ENCODE results near the gene MANEAL. TPM values are rescaled to one million over a fixed set of nuclear protein-coding genes. Genes with fewer than 3 reads are reported as not detected.

Gene MANEAL
- total and polyA plus RNA-seq, 2 of the 13 experiments (the other 11 are each of a cell fraction or from before 2014, with no cell fraction given): 20.8 to 26.4 TPM

DNA sequence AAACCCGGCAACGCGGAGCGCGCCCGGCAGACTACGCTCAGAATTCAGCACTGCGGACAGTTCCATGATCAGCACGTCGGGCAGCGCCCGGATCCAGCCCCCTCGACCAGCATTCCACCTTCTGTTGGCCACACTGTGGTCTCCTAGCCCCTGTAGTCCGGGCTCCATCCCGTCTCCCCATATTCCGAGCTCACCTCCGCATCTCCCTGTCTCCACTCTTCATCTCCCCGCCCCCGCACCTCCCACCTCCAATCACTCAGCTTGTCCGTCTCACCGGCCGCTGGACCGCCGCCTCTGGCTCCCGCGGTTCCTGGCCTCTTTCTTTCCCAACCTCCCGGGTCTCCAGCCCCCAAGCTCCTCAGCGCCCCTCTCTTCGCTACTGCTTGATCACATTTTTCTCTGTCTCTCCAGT lies 29.2 kb upstream of the MANEAL start (continued):
- TF ChIP-seq RBFOX2 (IDR thresholded peaks at IDR 0.05; ENCODE audit: low read depth, low read length) (no peak), CAMTA2 (CRISPR knock-in tag; IDR thresholded peaks at IDR 0.05; ENCODE audit: borderline replicate concordance) (peak; percentile 99; the same call in 1 of the 2 replicates), ZNF501 (CRISPR knock-in tag; IDR thresholded peaks at IDR 0.05) (peak; percentile 54; the same call in 1 of the 2 replicates), ARNT2 (CRISPR knock-in tag; IDR thresholded peaks at IDR 0.05; ENCODE audit: low read depth) (peak; percentile 96), SUZ12 (IDR thresholded peaks at IDR 0.05; ENCODE audit: low read depth, low read length) (no peak), GFI1 (CRISPR knock-in tag; IDR thresholded peaks at IDR 0.05; ENCODE audit: borderline replicate concordance) (peak; percentile 71; the same call in 1 of the 2 replicates), TP53 (CRISPR knock-in tag; conservative IDR thresholded peaks at IDR 0.05) (peak; percentile 97), GPN1 (CRISPR knock-in tag; IDR thresholded peaks at IDR 0.05; ENCODE audit: borderline replicate concordance) (peak; percentile 99), ZNF124 (CRISPR knock-in tag; IDR thresholded peaks at IDR 0.05) (peak; percentile 99), ZNF253 (CRISPR knock-in tag; IDR thresholded peaks at IDR 0.05; ENCODE audit: borderline replicate concordance) (peak; percentile 97), RFXAP (CRISPR knock-in tag; IDR thresholded peaks at IDR 0.05; ENCODE audit: borderline replicate concordance) (peak; percentile 97), IKZF1 (IDR thresholded peaks at IDR 0.05) (no peak), ZNF234 (CRISPR knock-in tag; conservative IDR thresholded peaks at IDR 0.05) (peak; percentile 98), ZNF205 (CRISPR knock-in tag; IDR thresholded peaks at IDR 0.05) (peak; percentile 97), THAP11 (CRISPR knock-in tag; IDR thresholded peaks at IDR 0.05) (peak; percentile 84), ZBTB3 (CRISPR knock-in tag; IDR thresholded peaks at IDR 0.05; ENCODE audit: borderline replicate concordance, low read depth) (peak; percentile 85; the same call in 1 of the 2 replicates), ZNF720 (CRISPR knock-in tag; IDR thresholded peaks at IDR 0.05) (peak; percentile 99), GABPB1 (CRISPR knock-in tag; IDR thresholded peaks at IDR 0.05) (peak; percentile 70), KLF9 (CRISPR knock-in tag; IDR thresholded peaks at IDR 0.05; ENCODE audit: low read depth) (peak; percentile 94), NFIC (IDR thresholded peaks at IDR 0.05; ENCODE audit: low read length) (no peak), ZNF138 (CRISPR knock-in tag; IDR thresholded peaks at IDR 0.05; ENCODE audit: low read depth) (peak; percentile 100), KDM4B (CRISPR knock-in tag; IDR thresholded peaks at IDR 0.05) (peak; percentile 100), PAX8 (CRISPR knock-in tag; IDR thresholded peaks at IDR 0.05; ENCODE audit: borderline replicate concordance) (peak; percentile 98; the same call in 1 of the 2 replicates)
- TF ChIP-seq, protein P1, sequence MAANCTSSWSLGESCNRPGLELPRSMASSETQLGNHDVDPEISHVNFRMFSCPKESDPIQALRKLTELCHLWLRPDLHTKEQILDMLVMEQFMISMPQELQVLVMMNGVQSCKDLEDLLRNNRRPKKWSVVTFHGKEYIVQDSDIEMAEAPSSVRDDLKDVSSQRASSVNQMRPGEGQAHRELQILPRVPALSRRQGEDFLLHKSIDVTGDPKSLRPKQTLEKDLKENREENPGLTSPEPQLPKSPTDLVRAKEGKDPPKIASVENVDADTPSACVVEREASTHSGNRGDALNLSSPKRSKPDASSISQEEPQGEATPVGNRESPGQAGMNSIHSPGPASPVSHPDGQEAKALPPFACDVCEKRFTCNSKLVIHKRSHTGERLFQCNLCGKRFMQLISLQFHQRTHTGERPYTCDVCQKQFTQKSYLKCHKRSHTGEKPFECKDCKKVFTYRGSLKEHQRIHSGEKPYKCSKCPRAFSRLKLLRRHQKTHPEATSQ (CRISPR knock-in tag; IDR thresholded peaks at IDR 0.05; ENCODE audit: borderline replicate concordance): peak; percentile 91; the same call in 1 of the 2 replicates
- TF ChIP-seq, protein P2, sequence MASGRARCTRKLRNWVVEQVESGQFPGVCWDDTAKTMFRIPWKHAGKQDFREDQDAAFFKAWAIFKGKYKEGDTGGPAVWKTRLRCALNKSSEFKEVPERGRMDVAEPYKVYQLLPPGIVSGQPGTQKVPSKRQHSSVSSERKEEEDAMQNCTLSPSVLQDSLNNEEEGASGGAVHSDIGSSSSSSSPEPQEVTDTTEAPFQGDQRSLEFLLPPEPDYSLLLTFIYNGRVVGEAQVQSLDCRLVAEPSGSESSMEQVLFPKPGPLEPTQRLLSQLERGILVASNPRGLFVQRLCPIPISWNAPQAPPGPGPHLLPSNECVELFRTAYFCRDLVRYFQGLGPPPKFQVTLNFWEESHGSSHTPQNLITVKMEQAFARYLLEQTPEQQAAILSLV (CRISPR knock-in tag; IDR thresholded peaks at IDR 0.05; ENCODE audit: borderline replicate concordance): peak; percentile 99
- TF ChIP-seq, protein P3, sequence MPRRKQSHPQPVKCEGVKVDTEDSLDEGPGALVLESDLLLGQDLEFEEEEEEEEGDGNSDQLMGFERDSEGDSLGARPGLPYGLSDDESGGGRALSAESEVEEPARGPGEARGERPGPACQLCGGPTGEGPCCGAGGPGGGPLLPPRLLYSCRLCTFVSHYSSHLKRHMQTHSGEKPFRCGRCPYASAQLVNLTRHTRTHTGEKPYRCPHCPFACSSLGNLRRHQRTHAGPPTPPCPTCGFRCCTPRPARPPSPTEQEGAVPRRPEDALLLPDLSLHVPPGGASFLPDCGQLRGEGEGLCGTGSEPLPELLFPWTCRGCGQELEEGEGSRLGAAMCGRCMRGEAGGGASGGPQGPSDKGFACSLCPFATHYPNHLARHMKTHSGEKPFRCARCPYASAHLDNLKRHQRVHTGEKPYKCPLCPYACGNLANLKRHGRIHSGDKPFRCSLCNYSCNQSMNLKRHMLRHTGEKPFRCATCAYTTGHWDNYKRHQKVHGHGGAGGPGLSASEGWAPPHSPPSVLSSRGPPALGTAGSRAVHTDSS (CRISPR knock-in tag; conservative IDR thresholded peaks at IDR 0.05): no peak
- TF ChIP-seq, protein P4, sequence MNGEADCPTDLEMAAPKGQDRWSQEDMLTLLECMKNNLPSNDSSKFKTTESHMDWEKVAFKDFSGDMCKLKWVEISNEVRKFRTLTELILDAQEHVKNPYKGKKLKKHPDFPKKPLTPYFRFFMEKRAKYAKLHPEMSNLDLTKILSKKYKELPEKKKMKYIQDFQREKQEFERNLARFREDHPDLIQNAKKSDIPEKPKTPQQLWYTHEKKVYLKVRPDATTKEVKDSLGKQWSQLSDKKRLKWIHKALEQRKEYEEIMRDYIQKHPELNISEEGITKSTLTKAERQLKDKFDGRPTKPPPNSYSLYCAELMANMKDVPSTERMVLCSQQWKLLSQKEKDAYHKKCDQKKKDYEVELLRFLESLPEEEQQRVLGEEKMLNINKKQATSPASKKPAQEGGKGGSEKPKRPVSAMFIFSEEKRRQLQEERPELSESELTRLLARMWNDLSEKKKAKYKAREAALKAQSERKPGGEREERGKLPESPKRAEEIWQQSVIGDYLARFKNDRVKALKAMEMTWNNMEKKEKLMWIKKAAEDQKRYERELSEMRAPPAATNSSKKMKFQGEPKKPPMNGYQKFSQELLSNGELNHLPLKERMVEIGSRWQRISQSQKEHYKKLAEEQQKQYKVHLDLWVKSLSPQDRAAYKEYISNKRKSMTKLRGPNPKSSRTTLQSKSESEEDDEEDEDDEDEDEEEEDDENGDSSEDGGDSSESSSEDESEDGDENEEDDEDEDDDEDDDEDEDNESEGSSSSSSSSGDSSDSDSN (CRISPR knock-in tag; IDR thresholded peaks at IDR 0.05): 0 out of 2 replicates have a peak, but pooled peaks have one; percentile 35

Measured in HepG2 (cell line).